ENCODE results near the gene ARHGAP19. TPM values are rescaled to one million over a fixed set of nuclear protein-coding genes. Genes with fewer than 3 reads are reported as not detected.

ARHGAP19 gene
- polyA plus RNA-seq, 1 donor from 2014 or later: 5.2 TPM

- Histone ChIP-seq H3K9ac (ENCODE audit: low read length) (no peak overlapping the region), H3K27ac (ENCODE audit: low read length) (peak overlapping the region; percentile 43), H3K9me2 (ENCODE audit: insufficient read depth, low read length) (no peaks in the 10 kb centered on the region), H4K20me1 (ENCODE audit: insufficient read depth) (no peaks in the 10 kb centered on the region), H3K4me3 (ENCODE audit: low read length) (no peak overlapping the region), H3K36me3 (ENCODE audit: insufficient read depth, low read length) (no peaks in the 10 kb centered on the region), H3K9me3 (ENCODE audit: low read length) (no peaks in the 10 kb centered on the region), H3K4me2 (ENCODE audit: low read length) (no peak overlapping the region), H2AFZ (ENCODE audit: low read depth, low read length) (no peak overlapping the region), H3F3A (ENCODE audit: insufficient read depth, low read length, poor library complexity, severe bottlenecking) (no peaks in the 10 kb centered on the region), H3K27me3 (ENCODE audit: insufficient read depth, low read depth, low read length) (no peaks in the 10 kb centered on the region), H3K79me2 (replicated peaks; ENCODE audit: insufficient read depth, low read length) (no peaks in the 10 kb centered on the region)
- peak; percentile 13 for TF ChIP-seq CTCF (IDR thresholded peaks at IDR 0.05; ENCODE audit: poor library complexity, severe bottlenecking)
- no peak for TF ChIP-seq TAF1 (IDR thresholded peaks at IDR 0.05; ENCODE audit: low read depth)
Observed at GRCh38 chr10:97230146-97230545, 62.3 kb downstream of the ARHGAP19 start.

GRCh38 chr10:97229322-97230015, 63.0 kb downstream of the ARHGAP19 start:
- H3K36me3 ChIP-seq (ENCODE audit: insufficient read depth, low read length): no peaks in the 10 kb centered on the region
- H2AFZ ChIP-seq (ENCODE audit: low read depth, low read length): no peak overlapping the region
- H3K27me3 ChIP-seq (ENCODE audit: insufficient read depth, low read depth, low read length): no peaks in the 10 kb centered on the region
- H3K27ac ChIP-seq (ENCODE audit: low read length): peak overlapping the region; percentile 43
- no peaks in the 10 kb centered on the region for H3K9me3 ChIP-seq (ENCODE audit: low read length)
- no peaks in the 10 kb centered on the region for H3K9me2 ChIP-seq (ENCODE audit: insufficient read depth, low read length)
- no peaks in the 10 kb centered on the region for H4K20me1 ChIP-seq (ENCODE audit: insufficient read depth)
- TF ChIP-seq SMC3 (conservative IDR thresholded peaks at IDR 0.05; ENCODE audit: poor library complexity) (no peak), REST (IDR thresholded peaks at IDR 0.05; ENCODE audit: borderline replicate concordance) (no peak), RAD21 (conservative IDR thresholded peaks at IDR 0.05) (no peak), TAF1 (IDR thresholded peaks at IDR 0.05; ENCODE audit: low read depth) (no peak), POLR2AphosphoS5 (IDR thresholded peaks at IDR 0.05) (no peak), EZH2 (IDR thresholded peaks at IDR 0.05; ENCODE audit: borderline replicate concordance, insufficient read depth, low read length, poor library complexity, severe bottlenecking) (no peak), CTCF (IDR thresholded peaks at IDR 0.05; ENCODE audit: poor library complexity, severe bottlenecking) (no peak), EP300 (conservative IDR thresholded peaks at IDR 0.05; ENCODE audit: poor library complexity, severe bottlenecking) (no peak), MXI1 (conservative IDR thresholded peaks at IDR 0.05; ENCODE audit: poor library complexity, severe bottlenecking) (no peak)
- no peak overlapping the region for H3K4me2 ChIP-seq (ENCODE audit: low read length)
- H3K79me2 ChIP-seq (replicated peaks; ENCODE audit: insufficient read depth, low read length): no peaks in the 10 kb centered on the region
- H3K9ac ChIP-seq (ENCODE audit: low read length): no peak overlapping the region
- no peak overlapping the region for H3K4me3 ChIP-seq (ENCODE audit: low read length)
- no peaks in the 10 kb centered on the region for H3F3A ChIP-seq (ENCODE audit: insufficient read depth, low read length, poor library complexity, severe bottlenecking)

Measured in neural cell (in vitro differentiated cells).